HG02571 (cell line): ENCODE results near the gene RGMA.
"Not testable (repeated sequence)": the region's sequence is repeated elsewhere in the genome, so short reads cannot be mapped to it uniquely, and the experiment has no call there.

ENCODE experiments used
- ATAC-seq: cut with Tn5 transposase; IDR thresholded peaks from one replicate; pipeline ENCODE4 v1.9.1; 2021; ENCODE audit warnings: mild to moderate bottlenecking, moderate library complexity; ENCODE audit not compliant: unreplicated experiment

RGMA gene

GRCh38 chr15:93067649-93068085 is 21.3 kb downstream of the RGMA start:
- ATAC-seq, result no peak

GRCh38 chr15:93066834-93067648 is 22.0 kb downstream of the RGMA start:
- ATAC-seq, result no peak

- no peak for ATAC-seq
Observed at GRCh38 chr15:93066224-93066681, 22.8 kb downstream of the RGMA start.

- no peak for ATAC-seq
Observed at GRCh38 chr15:93065641-93066045, 23.4 kb downstream of the RGMA start.

GRCh38 chr15:93063796-93064690 is 25.0 kb downstream of the RGMA start:
- no peak for ATAC-seq

GRCh38 chr15:93063262-93063671 is 25.7 kb downstream of the RGMA start:
- ATAC-seq, result no peak

GRCh38 chr15:93062628-93063261 is 26.3 kb downstream of the RGMA start:
- not testable (repeated sequence) for ATAC-seq

- ATAC-seq, result no peak
Observed at GRCh38 chr15:93060336-93061248, 28.4 kb downstream of the RGMA start.

- ATAC-seq, result no peak
Observed at GRCh38 chr15:93059442-93059841, 29.6 kb downstream of the RGMA start.

- no peak for ATAC-seq
Observed at GRCh38 chr15:93058904-93059427, 30.0 kb downstream of the RGMA start.

- ATAC-seq, result no peak
Observed at GRCh38 chr15:93058128-93058527, 30.9 kb downstream of the RGMA start.

GRCh38 chr15:93057618-93058017 is 31.4 kb downstream of the RGMA start:
- no peak for ATAC-seq

GRCh38 chr15:93056836-93057235 is 32.2 kb downstream of the RGMA start:
- no peak for ATAC-seq

GRCh38 chr15:93055211-93055610 is 33.8 kb downstream of the RGMA start:
- ATAC-seq, result no peak

- no peak for ATAC-seq
Observed at GRCh38 chr15:93052090-93052879, 36.7 kb downstream of the RGMA start.

- no peak for ATAC-seq
Observed at GRCh38 chr15:93051236-93052089, 37.5 kb downstream of the RGMA start.

- ATAC-seq, result no peak
Observed at GRCh38 chr15:93050648-93051047, 38.4 kb downstream of the RGMA start.

- no peak for ATAC-seq
Observed at GRCh38 chr15:93049914-93050578, 39.0 kb downstream of the RGMA start.
